GM13976 (cell line): ENCODE results near the gene PSD4.

Experiments
- DNase-seq: peaks from one replicate; pipeline ENCODE4 v3.0.0; 2012; ENCODE audit warnings: low spot score
- CTCF ChIP-seq: IDR thresholded peaks from 2 replicates; pipeline ENCODE4 v1.5.1; 2012; ENCODE audit warnings: borderline replicate concordance, mild to moderate bottlenecking; ENCODE audit not compliant: insufficient read depth; ENCODE audit errors: extremely low read depth, missing control alignments, control extremely low read depth
- in situ Hi-C: fragments of 300-500 bp; cut with MboI; formaldehyde crosslinking; loops from one replicate; pipeline ENCODE4 v1.12.0; 2022; ENCODE audit warnings: low sequenced_read_pairs, mixed read lengths, inconsistent platforms; ENCODE audit not compliant: unreplicated experiment

The PSD4 gene

GRCh38 chr2:113173542-113174375 lies at the start of gene PSD4:
PSD4 (plus strand) TSS chr2:113173971; CDS start chr2:113182457, 8,486 bp downstream.
- no peak for TF ChIP-seq CTCF
- peak; percentile 91 for DNase-seq
- in situ Hi-C loops, result no loop called here

- no peak for DNase-seq
Observed at GRCh38 chr2:113124181-113124961, 49.4 kb upstream of the PSD4 start.

DNA sequence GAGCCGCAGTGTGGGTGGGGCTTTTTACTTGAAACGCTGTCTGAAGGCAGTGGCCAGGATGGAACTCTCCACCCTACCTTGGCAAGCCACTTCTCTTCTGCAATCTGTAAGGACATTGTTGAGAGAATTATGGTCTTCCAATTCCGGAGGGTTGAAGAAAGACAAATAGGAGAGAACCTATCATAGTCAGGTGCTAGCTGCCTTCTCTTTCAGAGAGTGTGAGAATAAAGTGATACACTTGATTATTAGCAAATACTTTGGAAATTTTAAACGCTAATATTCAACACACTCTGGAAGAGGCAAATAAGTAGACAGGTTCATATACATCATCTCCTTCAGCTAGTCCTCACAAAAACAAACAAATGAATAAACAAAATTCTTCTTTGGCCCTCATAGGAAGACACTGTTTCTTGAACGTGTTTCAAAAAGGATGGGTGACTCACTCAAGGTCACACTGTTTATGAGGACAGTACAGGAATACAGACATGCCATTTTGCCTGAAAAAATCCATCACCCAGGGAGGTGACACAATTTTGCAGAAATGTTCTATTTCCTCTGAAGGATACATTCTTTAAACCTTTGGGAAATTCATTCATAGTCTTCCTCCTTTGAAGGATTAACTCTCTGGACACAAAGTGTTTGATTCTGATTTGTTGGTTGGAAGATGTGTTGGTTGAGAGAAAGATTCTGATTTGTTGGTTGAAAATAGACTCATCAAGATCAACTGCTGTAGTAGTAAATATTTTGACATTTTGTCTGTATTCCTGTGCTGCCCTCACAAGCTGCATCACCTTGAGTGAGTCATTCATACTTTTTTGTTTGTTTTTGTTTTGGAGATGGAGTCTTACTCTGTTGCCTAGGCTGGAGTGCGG lies 48.6 kb upstream of the PSD4 start:
- no peak for DNase-seq
- no peak for TF ChIP-seq CTCF
- in situ Hi-C loops, result no loop called here

More at GRCh38 chr2:113124181-113124961, 49.4 kb upstream of the PSD4 start:
- TF ChIP-seq CTCF, result no peak
- in situ Hi-C loops, result no loop called here

DNA sequence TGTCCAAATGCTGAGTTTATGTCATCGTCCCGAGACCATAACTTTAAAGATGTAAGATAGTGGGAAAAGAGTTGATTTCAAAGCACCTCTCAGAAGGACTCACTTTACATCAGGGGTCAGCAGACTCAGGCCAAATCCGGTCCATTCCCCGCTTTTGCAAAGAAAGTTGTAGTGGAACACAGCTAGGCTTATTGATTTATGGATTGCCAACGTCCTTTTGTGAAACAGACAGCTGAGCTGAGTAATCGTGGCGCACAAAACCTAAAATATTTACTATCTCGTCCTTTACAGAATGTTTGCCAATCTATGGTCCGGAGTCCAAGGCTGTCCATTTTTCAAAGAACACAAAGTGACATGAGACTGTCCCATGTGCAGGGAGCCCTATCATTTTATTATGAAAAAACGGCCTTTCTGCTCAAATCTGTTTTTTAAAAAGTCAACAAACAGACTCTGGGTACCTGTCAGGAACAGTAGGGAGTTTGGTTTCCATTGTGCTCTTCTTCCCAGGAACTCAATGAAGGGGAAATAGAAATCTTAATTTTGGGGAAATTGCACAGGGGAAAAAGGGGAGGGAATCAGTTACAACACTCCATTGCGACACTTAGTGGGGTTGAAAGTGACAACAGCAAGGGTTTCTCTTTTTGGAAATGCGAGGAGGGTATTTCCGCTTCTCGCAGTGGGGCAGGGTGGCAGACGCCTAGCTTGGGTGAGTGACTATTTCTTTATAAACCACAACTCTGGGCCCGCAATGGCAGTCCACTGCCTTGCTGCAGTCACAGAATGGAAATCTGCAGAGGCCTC lies 46.7 kb upstream of the PSD4 start, which contains the start of gene IL1RN:
Gene IL1RN, plus strand, starts transcription at position 754 of the 801 bp plus-strand sequence. Its CDS starts 27 bp downstream, at position 781.
- in situ Hi-C loops, result no loop called here
- no peak for TF ChIP-seq CTCF
- DNase-seq, result no peak

DNA sequence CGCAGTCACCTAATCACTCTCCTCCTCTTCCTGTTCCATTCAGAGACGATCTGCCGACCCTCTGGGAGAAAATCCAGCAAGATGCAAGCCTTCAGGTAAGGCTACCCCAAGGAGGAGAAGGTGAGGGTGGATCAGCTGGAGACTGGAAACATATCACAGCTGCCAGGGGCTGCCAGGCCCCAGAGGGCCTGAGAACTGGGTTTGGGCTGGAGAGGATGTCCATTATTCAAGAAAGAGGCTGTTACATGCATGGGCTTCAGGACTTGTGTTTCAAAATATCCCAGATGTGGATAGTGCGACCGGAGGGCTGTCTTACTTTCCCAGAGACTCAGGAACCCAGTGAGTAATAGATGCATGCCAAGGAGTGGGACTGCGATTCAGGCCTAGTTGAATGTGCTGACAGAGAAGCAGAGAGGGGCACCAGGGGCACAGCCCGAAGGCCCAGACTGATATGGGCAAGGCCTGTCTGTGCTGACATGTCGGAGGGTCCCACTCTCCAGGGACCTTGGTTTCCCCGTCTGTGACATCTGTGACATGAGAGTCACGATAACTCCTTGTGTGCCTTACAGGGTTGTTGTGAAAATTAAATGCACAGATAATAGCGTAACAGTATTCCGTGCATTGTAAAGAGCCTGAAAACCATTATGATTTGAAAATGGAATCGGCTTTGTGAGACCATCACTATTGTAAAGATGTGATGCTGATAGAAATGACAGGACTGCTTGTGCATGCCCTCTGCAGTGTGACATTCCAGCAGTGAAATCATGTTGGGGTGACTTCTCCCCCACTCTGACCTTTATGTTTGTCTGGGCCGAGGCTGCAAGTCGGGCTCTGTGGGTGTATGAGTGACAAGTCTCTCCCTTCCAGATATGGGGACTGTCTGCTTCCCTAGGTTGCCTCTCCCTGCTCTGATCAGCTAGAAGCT lies 45.9 kb upstream of the PSD4 start:
- TF ChIP-seq CTCF, result no peak
- in situ Hi-C loops, result no loop called here
- DNase-seq, result no peak
